Measurements from ENCODE around the gene CDH19.

The CDH19 gene

DNA sequence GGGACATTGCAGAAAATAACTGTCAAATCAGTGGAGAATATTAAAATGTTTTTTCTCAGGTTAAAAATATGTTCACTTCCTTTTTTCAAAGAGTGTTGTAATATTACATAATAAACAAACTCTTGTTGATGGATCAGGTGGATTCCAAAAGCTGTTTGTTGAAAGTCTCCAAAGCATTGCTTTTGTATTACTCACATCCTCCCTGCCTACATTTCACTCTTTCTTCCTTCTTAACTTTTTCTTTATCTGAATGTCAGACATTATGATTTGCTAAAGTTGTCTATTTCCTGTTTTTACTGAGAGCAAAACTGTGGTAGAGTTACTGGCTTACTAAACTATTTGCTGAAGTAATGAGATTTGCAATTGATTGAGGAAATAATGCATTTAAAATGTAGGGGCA, 92.1 kb downstream of the CDH19 start:
- Histone ChIP-seq H3K36me3 (no peaks in the 10 kb centered on the region), H3K4me1 (no peaks in the 10 kb centered on the region), H3K9me3 (no peaks in the 10 kb centered on the region), H3K4me3 (ENCODE audit: low read depth, low read length) (no peak overlapping the region), H3K27me3 (no peaks in the 10 kb centered on the region)
- TF ChIP-seq, protein P1, sequence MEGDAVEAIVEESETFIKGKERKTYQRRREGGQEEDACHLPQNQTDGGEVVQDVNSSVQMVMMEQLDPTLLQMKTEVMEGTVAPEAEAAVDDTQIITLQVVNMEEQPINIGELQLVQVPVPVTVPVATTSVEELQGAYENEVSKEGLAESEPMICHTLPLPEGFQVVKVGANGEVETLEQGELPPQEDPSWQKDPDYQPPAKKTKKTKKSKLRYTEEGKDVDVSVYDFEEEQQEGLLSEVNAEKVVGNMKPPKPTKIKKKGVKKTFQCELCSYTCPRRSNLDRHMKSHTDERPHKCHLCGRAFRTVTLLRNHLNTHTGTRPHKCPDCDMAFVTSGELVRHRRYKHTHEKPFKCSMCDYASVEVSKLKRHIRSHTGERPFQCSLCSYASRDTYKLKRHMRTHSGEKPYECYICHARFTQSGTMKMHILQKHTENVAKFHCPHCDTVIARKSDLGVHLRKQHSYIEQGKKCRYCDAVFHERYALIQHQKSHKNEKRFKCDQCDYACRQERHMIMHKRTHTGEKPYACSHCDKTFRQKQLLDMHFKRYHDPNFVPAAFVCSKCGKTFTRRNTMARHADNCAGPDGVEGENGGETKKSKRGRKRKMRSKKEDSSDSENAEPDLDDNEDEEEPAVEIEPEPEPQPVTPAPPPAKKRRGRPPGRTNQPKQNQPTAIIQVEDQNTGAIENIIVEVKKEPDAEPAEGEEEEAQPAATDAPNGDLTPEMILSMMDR (IDR thresholded peaks at IDR 0.05; ENCODE audit: low read depth, low read length) = no peak
- no peak for DNase-seq

DNA sequence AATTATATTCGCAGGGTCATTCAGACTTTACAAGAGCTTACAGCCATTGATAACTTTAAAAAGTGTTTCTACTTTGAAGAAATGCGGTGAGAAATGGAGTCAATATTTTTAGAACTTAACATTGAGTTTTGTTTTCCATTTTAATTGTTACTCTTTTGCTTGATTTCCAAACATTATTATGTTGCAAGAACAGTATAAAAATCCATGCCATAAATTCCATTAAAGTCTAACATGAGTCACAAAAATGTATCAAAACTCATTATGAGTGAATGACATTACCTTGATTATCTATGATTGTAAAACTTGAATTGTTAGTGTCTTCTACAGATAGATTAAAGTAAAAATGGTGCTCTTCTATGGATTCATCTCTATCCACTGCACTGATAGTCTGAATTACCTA, 92.6 kb downstream of the CDH19 start:
- no peak overlapping the region for H3K4me3 ChIP-seq (ENCODE audit: low read depth, low read length)
- DNase-seq = no peak
- H3K36me3 ChIP-seq = no peaks in the 10 kb centered on the region
- no peaks in the 10 kb centered on the region for H3K4me1 ChIP-seq
- TF ChIP-seq, protein P1 (IDR thresholded peaks at IDR 0.05; ENCODE audit: low read depth, low read length) = no peak
- H3K27me3 ChIP-seq = no peaks in the 10 kb centered on the region
- H3K9me3 ChIP-seq = no peaks in the 10 kb centered on the region

DNA sequence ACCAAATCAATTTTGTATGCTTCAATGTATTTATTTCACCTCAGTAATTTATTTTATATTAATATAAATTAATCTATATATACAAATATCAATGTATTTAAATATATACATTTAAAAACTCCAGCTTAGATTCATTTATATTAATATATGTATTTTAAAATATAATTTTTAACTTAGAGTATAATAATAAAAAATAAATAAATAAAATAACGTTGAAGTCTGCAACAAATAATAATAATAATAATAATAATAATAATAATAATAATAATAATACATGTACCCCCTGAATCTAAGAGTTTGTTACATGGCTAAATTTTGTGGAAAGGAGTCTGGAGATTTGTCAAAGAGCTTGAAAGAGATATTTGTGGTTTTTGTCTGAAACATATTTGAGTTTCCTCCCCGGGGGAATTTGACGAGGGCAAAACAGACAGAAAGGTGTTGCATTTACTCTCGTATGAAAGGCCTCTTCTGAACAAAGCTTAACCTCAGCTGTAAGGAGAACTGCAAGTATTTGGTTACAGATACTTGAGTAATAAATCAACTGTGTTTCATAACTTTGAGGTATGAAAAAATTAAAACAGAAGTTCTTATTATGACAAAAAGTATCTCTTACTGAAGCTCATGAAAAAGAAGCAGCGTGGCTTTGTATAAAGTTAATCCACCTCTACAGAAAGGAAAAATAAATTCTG, 93.4 kb downstream of the CDH19 start:
- DNase-seq = no peak
- TF ChIP-seq, protein P1 (IDR thresholded peaks at IDR 0.05; ENCODE audit: low read depth, low read length) = no peak
- no peaks in the 10 kb centered on the region for H3K27me3 ChIP-seq
- no peaks in the 10 kb centered on the region for H3K9me3 ChIP-seq
- H3K4me1 ChIP-seq = no peaks in the 10 kb centered on the region
- no peak overlapping the region for H3K4me3 ChIP-seq (ENCODE audit: low read depth, low read length)
- H3K36me3 ChIP-seq = no peaks in the 10 kb centered on the region

DNA sequence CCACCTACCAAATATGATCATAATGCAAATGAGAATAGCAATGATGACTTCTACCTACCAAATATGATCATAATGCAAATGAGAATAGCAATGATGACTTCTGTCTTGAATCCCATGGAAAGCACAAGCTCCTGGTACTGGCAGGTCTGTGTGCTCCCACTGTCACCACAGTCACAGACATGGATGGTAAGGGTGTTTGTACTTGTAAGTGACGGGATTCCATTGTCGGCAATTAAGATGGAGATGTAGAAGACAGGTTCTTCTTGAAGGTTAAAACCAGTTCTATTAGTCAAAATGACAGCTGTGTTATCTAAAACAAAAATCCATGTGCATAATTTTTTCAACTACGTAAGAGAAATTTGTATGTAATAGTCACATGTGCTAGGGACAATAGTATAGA, 95.0 kb downstream of the CDH19 start:
- DNase-seq = no peak
- TF ChIP-seq, protein P1 (IDR thresholded peaks at IDR 0.05; ENCODE audit: low read depth, low read length) = no peak

DNA sequence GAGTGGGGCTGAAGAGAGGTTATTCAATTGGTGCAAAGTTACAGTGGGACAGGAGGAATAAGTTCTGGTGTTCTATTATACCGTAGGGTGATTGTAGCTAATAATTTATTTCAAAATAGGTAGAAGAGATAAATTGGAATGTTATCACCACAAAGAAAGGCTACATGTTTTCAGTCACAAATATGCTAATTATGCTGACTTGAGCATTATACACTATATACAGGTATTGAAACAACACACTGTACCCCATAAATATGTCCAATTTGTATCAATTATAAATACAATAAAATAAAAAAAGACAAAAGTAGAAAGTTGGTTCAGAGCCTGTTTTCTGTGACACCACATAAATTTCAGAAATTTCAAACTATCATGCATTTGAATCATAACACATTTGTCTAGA, 97.7 kb downstream of the CDH19 start:
- no peak for DNase-seq

More for the DNA sequence above, 95.0 kb downstream of the CDH19 start:
- H3K36me3 ChIP-seq = no peaks in the 10 kb centered on the region
- H3K4me1 ChIP-seq = no peaks in the 10 kb centered on the region
- H3K4me3 ChIP-seq (ENCODE audit: low read depth, low read length) = no peak overlapping the region
- H3K27me3 ChIP-seq = no peaks in the 10 kb centered on the region
- H3K9me3 ChIP-seq = no peaks in the 10 kb centered on the region

DNA sequence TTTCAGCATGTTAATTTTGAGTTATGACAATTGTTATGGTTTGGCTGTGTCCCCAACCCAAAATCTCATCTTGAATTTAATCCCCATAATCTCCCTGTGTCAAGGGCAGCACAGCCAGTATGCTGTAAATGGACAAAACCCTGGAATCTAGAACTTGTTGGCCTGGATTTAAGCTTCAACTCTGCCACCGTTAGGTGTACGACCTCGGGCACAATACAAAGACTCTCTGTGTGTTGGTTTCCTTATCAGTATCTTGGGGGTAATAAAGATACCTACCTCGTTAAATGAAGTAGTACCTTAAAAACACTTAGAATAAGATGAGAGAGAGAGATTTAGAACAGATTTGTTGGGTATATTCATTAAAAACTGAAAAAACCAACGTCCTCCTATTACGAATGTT, 106.5 kb downstream of the CDH19 start:
- DNase-seq = no peak
- no peak overlapping the region for H3K4me3 ChIP-seq (ENCODE audit: low read depth, low read length)
- H3K36me3 ChIP-seq = no peaks in the 10 kb centered on the region
- H3K9me3 ChIP-seq = no peaks in the 10 kb centered on the region
- TF ChIP-seq, protein P1 (IDR thresholded peaks at IDR 0.05; ENCODE audit: low read depth, low read length) = no peak
- H3K4me1 ChIP-seq = no peaks in the 10 kb centered on the region
- H3K27me3 ChIP-seq = no peaks in the 10 kb centered on the region

More for the DNA sequence above, 97.7 kb downstream of the CDH19 start:
- Histone ChIP-seq H3K27me3 (no peaks in the 10 kb centered on the region), H3K4me3 (ENCODE audit: low read depth, low read length) (no peak overlapping the region), H3K9me3 (no peaks in the 10 kb centered on the region), H3K36me3 (no peaks in the 10 kb centered on the region), H3K4me1 (no peaks in the 10 kb centered on the region)
- TF ChIP-seq, protein P1 (IDR thresholded peaks at IDR 0.05; ENCODE audit: low read depth, low read length) = no peak

Data from BE2C (cell line).